ENCODE data around the gene POMGNT1. TPM values are rescaled to one million over a fixed set of nuclear protein-coding genes. Genes with fewer than 3 reads are reported as not detected.

The POMGNT1 gene
- total and polyA plus RNA-seq, 10 of the 15 experiments (the other 5 are each of a cell fraction or from before 2014, with no cell fraction given) = 8.6 to 35.2 (median 29.5) TPM

Small RNAs within 50 kb of the gene (small RNA-seq; reads per million reads assigned to genes)
- not detected for gene AL672043.1

Other genes with a start within 250 kb of the POMGNT1 start
Only the 7 nearest of the 9 such genes appear.
- gene PIK3R3, start 65.8 kb downstream of the POMGNT1 start, total RNA-seq (2014; rRNA removed) = 17.5 and 18.8 TPM in 2 replicates
- 20.7 and 21.6 TPM in 2 replicates for gene PIK3R3, start 65.8 kb downstream of the POMGNT1 start, total RNA-seq (2014; rRNA removed; fragmentation: Illumina TruSeq; extraction: Trizol)
- 24.6 and 27.0 TPM in 2 replicates for gene PIK3R3, start 65.8 kb downstream of the POMGNT1 start, total RNA-seq (2021)
- 18.2 and 28.3 TPM in 2 replicates for gene PIK3R3, start 65.8 kb downstream of the POMGNT1 start, polyA plus RNA-seq (2011; rRNA removed)
- gene PIK3R3, start 65.8 kb downstream of the POMGNT1 start, polyA plus RNA-seq (2014; fragmentation: Illumina TruSeq; extraction: Trizol) = 21.4 and 29.7 TPM in 2 replicates
- 1 to 10 TPM; 4.8 to 7.4 TPM for gene PIK3R3, start 65.8 kb downstream of the POMGNT1 start, polyA plus RNA-seq (2014; fragmentation: Nextera tagmentation; extraction: Ambion mirVana)
- 15.2 and 15.3 TPM in 2 replicates for gene PIK3R3, start 65.8 kb downstream of the POMGNT1 start, polyA plus RNA-seq (2014; rRNA removed)
- 10 to 100 TPM; 22.5 to 24.7 TPM for gene PIK3R3, start 65.8 kb downstream of the POMGNT1 start, polyA plus RNA-seq (2016; fragmentation: Nextera tagmentation; extraction: Ambion mirVana)
- gene TSPAN1, start 23.3 kb downstream of the POMGNT1 start, total RNA-seq (2014; rRNA removed) = 0.23 and 0.27 TPM in 2 replicates
- gene TSPAN1, start 23.3 kb downstream of the POMGNT1 start, total RNA-seq (2014; rRNA removed; fragmentation: Illumina TruSeq; extraction: Trizol) = not detected in 2 replicates
- 0.18 and 0.61 TPM in 2 replicates for gene TSPAN1, start 23.3 kb downstream of the POMGNT1 start, total RNA-seq (2021)
- gene TSPAN1, start 23.3 kb downstream of the POMGNT1 start, polyA plus RNA-seq (2011; rRNA removed) = 0.08 and 0.16 TPM in 2 replicates
- gene TSPAN1, start 23.3 kb downstream of the POMGNT1 start, polyA plus RNA-seq (2014; fragmentation: Illumina TruSeq; extraction: Trizol) = 0.29 TPM in 1 of 2 replicates, not detected in the other
- gene TSPAN1, start 23.3 kb downstream of the POMGNT1 start, polyA plus RNA-seq (2014; fragmentation: Nextera tagmentation; extraction: Ambion mirVana) = under 1 TPM in 1 of 2 experiments, not detected in 1; 0.24 TPM
- 0.09 TPM in 1 of 2 replicates, not detected in the other for gene TSPAN1, start 23.3 kb downstream of the POMGNT1 start, polyA plus RNA-seq (2014; rRNA removed)
- gene TSPAN1, start 23.3 kb downstream of the POMGNT1 start, polyA plus RNA-seq (2016; fragmentation: Nextera tagmentation; extraction: Ambion mirVana) = not detected
- not detected in 2 replicates for gene P3R3URF, start 21.9 kb downstream of the POMGNT1 start, total RNA-seq (2014; rRNA removed)
- gene P3R3URF, start 21.9 kb downstream of the POMGNT1 start, total RNA-seq (2014; rRNA removed; fragmentation: Illumina TruSeq; extraction: Trizol) = not detected in 2 replicates
- not detected in 2 replicates for gene P3R3URF, start 21.9 kb downstream of the POMGNT1 start, total RNA-seq (2021)
- gene P3R3URF, start 21.9 kb downstream of the POMGNT1 start, polyA plus RNA-seq (2011; rRNA removed) = not detected in 2 replicates
- not detected in 2 replicates for gene P3R3URF, start 21.9 kb downstream of the POMGNT1 start, polyA plus RNA-seq (2014; fragmentation: Illumina TruSeq; extraction: Trizol)
- gene P3R3URF, start 21.9 kb downstream of the POMGNT1 start, polyA plus RNA-seq (2014; fragmentation: Nextera tagmentation; extraction: Ambion mirVana) = not detected
- not detected in 2 replicates for gene P3R3URF, start 21.9 kb downstream of the POMGNT1 start, polyA plus RNA-seq (2014; rRNA removed)
- gene P3R3URF, start 21.9 kb downstream of the POMGNT1 start, polyA plus RNA-seq (2016; fragmentation: Nextera tagmentation; extraction: Ambion mirVana) = not detected
- gene LURAP1, start 4.9 kb upstream of the POMGNT1 start, total RNA-seq (2014; rRNA removed) = 0.22 and 0.40 TPM in 2 replicates
- 0.13 and 0.18 TPM in 2 replicates for gene LURAP1, start 4.9 kb upstream of the POMGNT1 start, total RNA-seq (2014; rRNA removed; fragmentation: Illumina TruSeq; extraction: Trizol)
- gene LURAP1, start 4.9 kb upstream of the POMGNT1 start, total RNA-seq (2021) = 0.24 and 0.41 TPM in 2 replicates
- 0.03 TPM in 1 of 2 replicates, not detected in the other for gene LURAP1, start 4.9 kb upstream of the POMGNT1 start, polyA plus RNA-seq (2011; rRNA removed)
- gene LURAP1, start 4.9 kb upstream of the POMGNT1 start, polyA plus RNA-seq (2014; fragmentation: Illumina TruSeq; extraction: Trizol) = 0.06 and 0.24 TPM in 2 replicates
- gene LURAP1, start 4.9 kb upstream of the POMGNT1 start, polyA plus RNA-seq (2014; fragmentation: Nextera tagmentation; extraction: Ambion mirVana) = under 1 TPM; 0.03 to 0.05 TPM
- gene LURAP1, start 4.9 kb upstream of the POMGNT1 start, polyA plus RNA-seq (2014; rRNA removed) = 0.20 and 0.50 TPM in 2 replicates
- under 1 TPM; 0.09 to 0.19 TPM for gene LURAP1, start 4.9 kb upstream of the POMGNT1 start, polyA plus RNA-seq (2016; fragmentation: Nextera tagmentation; extraction: Ambion mirVana)
- 15.8 TPM in 2 replicates for gene RAD54L, start 49.3 kb upstream of the POMGNT1 start, total RNA-seq (2014; rRNA removed)
- gene RAD54L, start 49.3 kb upstream of the POMGNT1 start, total RNA-seq (2014; rRNA removed; fragmentation: Illumina TruSeq; extraction: Trizol) = 12.4 and 12.9 TPM in 2 replicates
- gene RAD54L, start 49.3 kb upstream of the POMGNT1 start, total RNA-seq (2021) = 34.0 and 34.7 TPM in 2 replicates
- gene RAD54L, start 49.3 kb upstream of the POMGNT1 start, polyA plus RNA-seq (2011; rRNA removed) = 8.9 and 17.6 TPM in 2 replicates
- gene RAD54L, start 49.3 kb upstream of the POMGNT1 start, polyA plus RNA-seq (2014; fragmentation: Illumina TruSeq; extraction: Trizol) = 26.5 and 35.5 TPM in 2 replicates
- 10 to 100 TPM; 15.8 to 26.1 TPM for gene RAD54L, start 49.3 kb upstream of the POMGNT1 start, polyA plus RNA-seq (2014; fragmentation: Nextera tagmentation; extraction: Ambion mirVana)
- 21.1 and 24.5 TPM in 2 replicates for gene RAD54L, start 49.3 kb upstream of the POMGNT1 start, polyA plus RNA-seq (2014; rRNA removed)
- gene RAD54L, start 49.3 kb upstream of the POMGNT1 start, polyA plus RNA-seq (2016; fragmentation: Nextera tagmentation; extraction: Ambion mirVana) = 10 to 100 TPM; 51.5 to 54.2 TPM
- 62.7 and 65.7 TPM in 2 replicates for gene LRRC41, start 105.2 kb upstream of the POMGNT1 start, total RNA-seq (2014; rRNA removed)
- 35.1 and 36.3 TPM in 2 replicates for gene LRRC41, start 105.2 kb upstream of the POMGNT1 start, total RNA-seq (2014; rRNA removed; fragmentation: Illumina TruSeq; extraction: Trizol)
- gene LRRC41, start 105.2 kb upstream of the POMGNT1 start, total RNA-seq (2021) = 56.7 and 57.7 TPM in 2 replicates
- 25.3 and 43.3 TPM in 2 replicates for gene LRRC41, start 105.2 kb upstream of the POMGNT1 start, polyA plus RNA-seq (2011; rRNA removed)
- gene LRRC41, start 105.2 kb upstream of the POMGNT1 start, polyA plus RNA-seq (2014; fragmentation: Illumina TruSeq; extraction: Trizol) = 18.5 and 40.1 TPM in 2 replicates
- gene LRRC41, start 105.2 kb upstream of the POMGNT1 start, polyA plus RNA-seq (2014; fragmentation: Nextera tagmentation; extraction: Ambion mirVana) = 10 to 100 TPM; 12.0 to 12.6 TPM
- 53.8 and 55.6 TPM in 2 replicates for gene LRRC41, start 105.2 kb upstream of the POMGNT1 start, polyA plus RNA-seq (2014; rRNA removed)
- 10 to 100 TPM; 67.3 to 79.9 TPM for gene LRRC41, start 105.2 kb upstream of the POMGNT1 start, polyA plus RNA-seq (2016; fragmentation: Nextera tagmentation; extraction: Ambion mirVana)
- gene UQCRH, start 105.3 kb upstream of the POMGNT1 start, total RNA-seq (2014; rRNA removed) = 522 and 625 TPM in 2 replicates
- 582 and 603 TPM in 2 replicates for gene UQCRH, start 105.3 kb upstream of the POMGNT1 start, total RNA-seq (2014; rRNA removed; fragmentation: Illumina TruSeq; extraction: Trizol)
- gene UQCRH, start 105.3 kb upstream of the POMGNT1 start, total RNA-seq (2021) = 363 and 392 TPM in 2 replicates
- gene UQCRH, start 105.3 kb upstream of the POMGNT1 start, polyA plus RNA-seq (2011; rRNA removed) = 1,782 and 2,485 TPM in 2 replicates
- 612 and 665 TPM in 2 replicates for gene UQCRH, start 105.3 kb upstream of the POMGNT1 start, polyA plus RNA-seq (2014; fragmentation: Illumina TruSeq; extraction: Trizol)
- 1,000 to 10,000 TPM; 1,451 to 1,539 TPM for gene UQCRH, start 105.3 kb upstream of the POMGNT1 start, polyA plus RNA-seq (2014; fragmentation: Nextera tagmentation; extraction: Ambion mirVana)
- gene UQCRH, start 105.3 kb upstream of the POMGNT1 start, polyA plus RNA-seq (2014; rRNA removed) = 516 and 647 TPM in 2 replicates
- 100 to 1,000 TPM; 574 to 652 TPM for gene UQCRH, start 105.3 kb upstream of the POMGNT1 start, polyA plus RNA-seq (2016; fragmentation: Nextera tagmentation; extraction: Ambion mirVana)